Measurements from ENCODE around the gene MGAT4D.

Gene MGAT4D

GRCh38 chr4:140469791-140470733, 28.0 kb downstream of the MGAT4D start:
- Histone ChIP-seq H3K27me3 (replicated peaks in 2 of 5; ENCODE audit: control insufficient read depth in 4 of 5, insufficient read depth in 5 of 5, low read length in 4 of 5) (peaks cover 0 to 4% (median 0%) of the 10 kb centered on the region in 5 experiments), H3K9me3 (ENCODE audit: control extremely low read depth in 1 of 5, control insufficient read depth in 4 of 5, insufficient read depth in 2 of 5, low read depth in 1 of 5, low read length in 4 of 5) (no peaks in the 10 kb centered on the region), H3K4me1 (ENCODE audit: control extremely low read depth in 1 of 4, control insufficient read depth in 4 of 4, insufficient read depth in 4 of 4, low read length in 3 of 4) (peaks cover 0 to 6% (median 2%) of the 10 kb centered on the region in 4 experiments), H3K27ac (ENCODE audit: insufficient read depth in 1 of 2, low read depth in 1 of 2, low read length in 2 of 2, poor library complexity in 1 of 2, severe bottlenecking in 2 of 2) (no peak overlapping the region), H3K36me3 (ENCODE audit: control insufficient read depth in 4 of 4, insufficient read depth in 4 of 4, low read length in 3 of 4) (no peaks in the 10 kb centered on the region), H3K4me3 (ENCODE audit: control insufficient read depth in 1 of 7, extremely low read depth in 1 of 7, insufficient read depth in 4 of 7, low read depth in 2 of 7, low read length in 6 of 7) (no peak overlapping the region)
- WGBS (ENCODE audit: insufficient coverage), result 78% methylated on average over 19 of the region's 27 CpGs
- DNase-seq, result no peak
- ChIA-PET CTCF (no interaction called here), POLR2A (no interaction called here)

DNA sequence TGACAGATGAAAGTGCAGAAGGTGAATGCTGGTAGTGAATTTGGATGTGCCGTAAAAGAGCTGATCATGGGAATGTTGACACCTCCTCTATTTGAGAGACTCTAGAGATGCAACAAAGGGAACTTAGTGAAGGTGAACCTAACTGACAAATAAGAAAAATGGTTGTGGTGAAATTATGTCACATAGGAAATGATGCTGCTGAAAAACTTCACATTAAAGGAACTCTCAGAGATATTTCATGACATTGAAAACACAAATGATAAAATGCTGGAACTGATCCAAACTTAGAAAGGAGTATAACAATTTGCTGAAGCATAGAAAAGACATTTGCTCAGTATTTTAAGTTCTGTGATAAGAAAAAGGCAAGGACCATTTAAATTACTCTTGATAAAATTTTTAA, 31.9 kb downstream of the MGAT4D start:
- no peaks in the 10 kb centered on the region for H3K9me3 ChIP-seq (ENCODE audit: control extremely low read depth in 1 of 5, control insufficient read depth in 4 of 5, insufficient read depth in 2 of 5, low read depth in 1 of 5, low read length in 4 of 5)
- WGBS (ENCODE audit: insufficient coverage), result 83% methylated on average over 1 of the region's 1 CpG
- H3K4me3 ChIP-seq (ENCODE audit: control insufficient read depth in 1 of 7, extremely low read depth in 1 of 7, insufficient read depth in 4 of 7, low read depth in 2 of 7, low read length in 6 of 7), result no peak overlapping the region
- peaks cover 0 to 6% (median 2%) of the 10 kb centered on the region in 4 experiments for H3K4me1 ChIP-seq (ENCODE audit: control extremely low read depth in 1 of 4, control insufficient read depth in 4 of 4, insufficient read depth in 4 of 4, low read length in 3 of 4)
- POLR2A ChIA-PET, result no interaction called here
- CTCF ChIA-PET, result no interaction called here
- H3K36me3 ChIP-seq (ENCODE audit: control insufficient read depth in 4 of 4, insufficient read depth in 4 of 4, low read length in 3 of 4), result no peaks in the 10 kb centered on the region
- H3K27me3 ChIP-seq (replicated peaks in 2 of 5; ENCODE audit: control insufficient read depth in 4 of 5, insufficient read depth in 5 of 5, low read length in 4 of 5), result peaks cover 0 to 4% (median 0%) of the 10 kb centered on the region in 5 experiments
- peak; percentile 22 to 84 (median 76) for DNase-seq
- H3K27ac ChIP-seq (ENCODE audit: insufficient read depth in 1 of 2, low read depth in 1 of 2, low read length in 2 of 2, poor library complexity in 1 of 2, severe bottlenecking in 2 of 2), result no peak overlapping the region

- peaks cover 0 to 6% (median 2%) of the 10 kb centered on the region in 4 experiments for H3K4me1 ChIP-seq (ENCODE audit: control extremely low read depth in 1 of 4, control insufficient read depth in 4 of 4, insufficient read depth in 4 of 4, low read length in 3 of 4)
- CTCF ChIA-PET, result interaction anchor here (1.2 to 1.3 kb wide), 2 partner anchors 10 to 32 kb away, joined by 3 read pairs; no protein-coding TSS in a partner anchor
- no peaks in the 10 kb centered on the region for H3K9me3 ChIP-seq (ENCODE audit: control extremely low read depth in 1 of 5, control insufficient read depth in 4 of 5, insufficient read depth in 2 of 5, low read depth in 1 of 5, low read length in 4 of 5)
- 83% methylated on average over 1 of the region's 1 CpG for WGBS (ENCODE audit: insufficient coverage)
- H3K4me3 ChIP-seq (ENCODE audit: control insufficient read depth in 1 of 7, extremely low read depth in 1 of 7, insufficient read depth in 4 of 7, low read depth in 2 of 7, low read length in 6 of 7), result no peak overlapping the region
- no peaks in the 10 kb centered on the region for H3K36me3 ChIP-seq (ENCODE audit: control insufficient read depth in 4 of 4, insufficient read depth in 4 of 4, low read length in 3 of 4)
- H3K27me3 ChIP-seq (replicated peaks in 2 of 5; ENCODE audit: control insufficient read depth in 4 of 5, insufficient read depth in 5 of 5, low read length in 4 of 5), result no peaks in the 10 kb centered on the region
- H3K27ac ChIP-seq (ENCODE audit: insufficient read depth in 1 of 2, low read depth in 1 of 2, low read length in 2 of 2, poor library complexity in 1 of 2, severe bottlenecking in 2 of 2), result no peak overlapping the region
- POLR2A ChIA-PET, result no interaction called here
- DNase-seq, result no peak
Observed at GRCh38 chr4:140463614-140464013, 34.5 kb downstream of the MGAT4D start.

DNA sequence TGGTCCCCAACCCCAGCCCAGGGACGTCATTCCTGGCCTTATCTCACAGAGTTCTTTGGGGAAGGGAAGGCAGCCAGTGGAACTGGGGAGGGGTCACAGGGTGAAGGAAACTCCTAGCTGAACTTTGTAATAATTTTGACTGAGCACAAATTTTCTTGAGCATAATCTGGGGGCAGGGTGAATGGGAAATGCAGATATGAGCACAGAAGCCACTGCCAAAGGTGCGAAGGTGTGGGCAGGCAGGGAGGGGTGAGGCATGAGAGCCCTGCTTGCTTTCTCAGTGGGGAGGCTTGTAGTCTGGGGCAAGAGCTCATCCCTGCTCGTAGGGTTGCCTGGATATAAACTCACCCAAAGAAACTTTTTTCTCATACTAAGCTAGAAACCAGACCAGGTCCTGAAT, 34.9 kb downstream of the MGAT4D start:
- no peaks in the 10 kb centered on the region for H3K27me3 ChIP-seq (replicated peaks in 2 of 5; ENCODE audit: control insufficient read depth in 4 of 5, insufficient read depth in 5 of 5, low read length in 4 of 5)
- DNase-seq, result no peak
- no peak overlapping the region for H3K27ac ChIP-seq (ENCODE audit: insufficient read depth in 1 of 2, low read depth in 1 of 2, low read length in 2 of 2, poor library complexity in 1 of 2, severe bottlenecking in 2 of 2)
- POLR2A ChIA-PET, result no interaction called here
- no peaks in the 10 kb centered on the region for H3K36me3 ChIP-seq (ENCODE audit: control insufficient read depth in 4 of 4, insufficient read depth in 4 of 4, low read length in 3 of 4)
- CTCF ChIA-PET, result interaction anchor here (1.3 kb wide), 1 partner anchor 32 kb away, joined by 3 read pairs; no protein-coding TSS in a partner anchor
- no peaks in the 10 kb centered on the region for H3K9me3 ChIP-seq (ENCODE audit: control extremely low read depth in 1 of 5, control insufficient read depth in 4 of 5, insufficient read depth in 2 of 5, low read depth in 1 of 5, low read length in 4 of 5)
- H3K4me1 ChIP-seq (ENCODE audit: control extremely low read depth in 1 of 4, control insufficient read depth in 4 of 4, insufficient read depth in 4 of 4, low read length in 3 of 4), result peaks cover 0 to 6% (median 2%) of the 10 kb centered on the region in 4 experiments
- no peak overlapping the region for H3K4me3 ChIP-seq (ENCODE audit: control insufficient read depth in 1 of 7, extremely low read depth in 1 of 7, insufficient read depth in 4 of 7, low read depth in 2 of 7, low read length in 6 of 7)
- whole genome bisulfite sequencing (ENCODE audit: insufficient coverage), result 95% methylated on average over 3 of the region's 3 CpGs

GRCh38 chr4:140450352-140450751, 47.7 kb downstream of the MGAT4D start:
- Histone ChIP-seq H3K4me3 (ENCODE audit: control insufficient read depth in 1 of 7, extremely low read depth in 1 of 7, insufficient read depth in 4 of 7, low read depth in 2 of 7, low read length in 6 of 7) (no peak overlapping the region), H3K4me1 (ENCODE audit: control extremely low read depth in 1 of 4, control insufficient read depth in 4 of 4, insufficient read depth in 4 of 4, low read length in 3 of 4) (no peaks in the 10 kb centered on the region), H3K27me3 (replicated peaks in 2 of 5; ENCODE audit: control insufficient read depth in 4 of 5, insufficient read depth in 5 of 5, low read length in 4 of 5) (peaks cover 0 to 2% (median 0%) of the 10 kb centered on the region in 5 experiments), H3K36me3 (ENCODE audit: control insufficient read depth in 4 of 4, insufficient read depth in 4 of 4, low read length in 3 of 4) (no peaks in the 10 kb centered on the region), H3K9me3 (ENCODE audit: control extremely low read depth in 1 of 5, control insufficient read depth in 4 of 5, insufficient read depth in 2 of 5, low read depth in 1 of 5, low read length in 4 of 5) (no peaks in the 10 kb centered on the region), H3K27ac (ENCODE audit: insufficient read depth in 1 of 2, low read depth in 1 of 2, low read length in 2 of 2, poor library complexity in 1 of 2, severe bottlenecking in 2 of 2) (no peak overlapping the region)
- ChIA-PET CTCF (no interaction called here), POLR2A (no interaction called here)
- no peak for DNase-seq
- WGBS (ENCODE audit: insufficient coverage), result 100% methylated on average over 1 of the region's 3 CpGs

GRCh38 chr4:140448830-140449229, 49.3 kb downstream of the MGAT4D start:
- Histone ChIP-seq H3K27ac (ENCODE audit: insufficient read depth in 1 of 2, low read depth in 1 of 2, low read length in 2 of 2, poor library complexity in 1 of 2, severe bottlenecking in 2 of 2) (no peak overlapping the region), H3K4me3 (ENCODE audit: control insufficient read depth in 1 of 7, extremely low read depth in 1 of 7, insufficient read depth in 4 of 7, low read depth in 2 of 7, low read length in 6 of 7) (no peak overlapping the region), H3K4me1 (ENCODE audit: control extremely low read depth in 1 of 4, control insufficient read depth in 4 of 4, insufficient read depth in 4 of 4, low read length in 3 of 4) (no peaks in the 10 kb centered on the region), H3K9me3 (ENCODE audit: control extremely low read depth in 1 of 5, control insufficient read depth in 4 of 5, insufficient read depth in 2 of 5, low read depth in 1 of 5, low read length in 4 of 5) (no peaks in the 10 kb centered on the region), H3K36me3 (ENCODE audit: control insufficient read depth in 4 of 4, insufficient read depth in 4 of 4, low read length in 3 of 4) (no peaks in the 10 kb centered on the region), H3K27me3 (replicated peaks in 2 of 5; ENCODE audit: control insufficient read depth in 4 of 5, insufficient read depth in 5 of 5, low read length in 4 of 5) (no peaks in the 10 kb centered on the region)
- WGBS (ENCODE audit: insufficient coverage), result no CpG with 5 or more reads among the region's 2 CpGs
- POLR2A ChIA-PET, result no interaction called here
- DNase-seq, result peak in 2 of 3 donors; percentile 5 to 7
- CTCF ChIA-PET, result no interaction called here

DNA sequence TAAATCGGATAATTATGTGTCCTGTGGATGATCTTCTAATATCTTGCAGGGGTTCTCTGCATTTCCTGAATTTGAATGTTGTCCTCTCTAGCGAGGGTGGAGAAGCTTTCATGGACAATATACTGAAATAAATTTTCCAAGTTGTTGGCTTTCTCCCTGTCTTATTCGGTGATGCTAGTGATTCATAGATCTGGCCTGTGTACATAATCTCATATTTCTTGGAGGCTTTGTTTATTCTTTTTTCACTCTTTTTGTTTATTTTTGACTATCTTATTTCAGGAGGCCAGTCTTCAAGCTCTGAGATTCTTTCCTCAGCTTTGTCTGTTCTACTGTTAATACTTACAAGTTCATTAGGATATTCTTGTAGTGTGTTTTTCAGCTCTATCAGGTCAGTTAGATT, 49.9 kb downstream of the MGAT4D start:
- ChIA-PET POLR2A (no interaction called here), CTCF (no interaction called here)
- Histone ChIP-seq H3K27ac (ENCODE audit: insufficient read depth in 1 of 2, low read depth in 1 of 2, low read length in 2 of 2, poor library complexity in 1 of 2, severe bottlenecking in 2 of 2) (no peak overlapping the region), H3K4me3 (ENCODE audit: control insufficient read depth in 1 of 7, extremely low read depth in 1 of 7, insufficient read depth in 4 of 7, low read depth in 2 of 7, low read length in 6 of 7) (no peak overlapping the region), H3K9me3 (ENCODE audit: control extremely low read depth in 1 of 5, control insufficient read depth in 4 of 5, insufficient read depth in 2 of 5, low read depth in 1 of 5, low read length in 4 of 5) (no peaks in the 10 kb centered on the region), H3K36me3 (ENCODE audit: control insufficient read depth in 4 of 4, insufficient read depth in 4 of 4, low read length in 3 of 4) (no peaks in the 10 kb centered on the region), H3K4me1 (ENCODE audit: control extremely low read depth in 1 of 4, control insufficient read depth in 4 of 4, insufficient read depth in 4 of 4, low read length in 3 of 4) (no peaks in the 10 kb centered on the region), H3K27me3 (replicated peaks in 2 of 5; ENCODE audit: control insufficient read depth in 4 of 5, insufficient read depth in 5 of 5, low read length in 4 of 5) (no peaks in the 10 kb centered on the region)
- no CpG with 5 or more reads among the region's 3 CpGs for WGBS (ENCODE audit: insufficient coverage)
- DNase-seq, result no peak

All from common myeloid progenitor, CD34-positive (primary cell).